ENCODE data around the gene KLHL2.
"Not testable (repeated sequence)": the region's sequence is repeated elsewhere in the genome, so short reads cannot be mapped to it uniquely, and the experiment has no call there.

DNA sequence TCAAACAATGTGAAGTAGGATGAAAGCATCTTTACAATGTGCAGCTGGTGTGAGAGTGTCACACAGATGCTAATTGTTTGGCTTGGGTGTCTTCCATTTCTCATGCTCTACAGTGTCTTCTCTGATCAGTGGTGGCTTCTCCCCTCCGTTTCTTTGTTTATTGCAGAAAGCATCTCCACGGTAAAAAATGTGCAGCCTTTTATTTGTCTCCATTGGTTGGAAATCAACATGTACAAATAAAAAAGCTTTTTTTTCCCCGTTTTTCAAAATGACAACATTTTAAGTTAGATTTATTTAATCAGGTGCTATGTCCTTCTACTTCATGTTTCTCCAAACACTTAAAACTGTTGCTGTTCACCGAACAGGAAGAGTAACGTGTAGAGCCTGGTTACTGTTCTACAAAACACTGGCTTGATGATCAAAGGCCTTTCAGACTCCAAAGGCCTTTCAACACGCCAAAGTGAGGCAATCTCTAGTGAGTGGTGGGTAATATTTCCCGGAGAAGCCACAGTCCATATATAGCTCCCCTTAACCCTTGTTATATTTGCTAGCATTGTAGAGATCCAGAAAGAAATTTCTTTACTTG is 48.8 kb downstream of the KLHL2 start:
- not testable (repeated sequence) for TF ChIP-seq POLR2AphosphoS5 (IDR thresholded peaks at IDR 0.05; ENCODE audit: borderline replicate concordance, low read depth, low read length); EZH2 (IDR thresholded peaks at IDR 0.05); FOXP2 (optimal IDR thresholded peaks at IDR 0.05; ENCODE audit: control extremely low read depth, extremely low read length, insufficient read depth)
